Activated CD8-positive, alpha-beta memory T cell treated with anti-CD3 and anti-CD28 coated beads, Interleukin-2, amount 50 U/mL, for 4 hours (primary cell): ENCODE data around the gene PHF1.

ENCODE experiments used
- DNase-seq: peaks from one replicate; pipeline ENCODE4 v3.0.0-alpha.2; 2020

Gene PHF1

DNA sequence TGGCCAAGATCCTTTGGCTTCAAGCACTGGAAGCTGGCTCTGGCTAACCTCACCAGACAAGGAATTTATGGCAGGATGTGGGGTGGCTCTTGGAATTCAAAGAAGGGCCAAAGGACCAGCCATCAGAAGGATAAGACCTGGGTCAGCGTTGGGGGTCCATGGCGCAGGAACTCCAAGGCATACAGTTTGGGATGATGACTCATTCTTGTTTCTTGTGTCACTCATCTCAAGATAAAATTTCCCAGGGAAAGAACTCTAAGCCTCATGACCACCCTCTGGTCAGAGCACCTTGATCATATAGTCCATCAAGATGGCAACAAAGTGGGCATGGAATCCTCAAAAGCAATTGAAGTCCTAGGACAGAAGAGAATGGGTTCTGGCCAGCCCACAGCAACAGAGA, 48.4 kb downstream of the PHF1 start:
- DNase-seq = no peak
